PC-3 (cell line): ENCODE data around the gene UVSSA. TPM values are rescaled to one million over a fixed set of nuclear protein-coding genes. Genes with fewer than 3 reads are reported as not detected.

Experiments
- ATAC-seq: fragments of 200-7000 bp; cut with Tn5 transposase; 2 replicates; pipeline ENCODE4 v1.9.1; 2020; ENCODE audit warnings: mild to moderate bottlenecking, moderate library complexity
- BruUV-seq: library from RNA; stranded (reverse); fragments of 400-500 nt; replicated peaks from 2 replicates; lab custom pipeline; 2021; lab: Mats Ljungman, UMichigan
- CTCF ChIA-PET: fragments of 300-600 bp; sonication (Branson Sonifier 250); formaldehyde crosslinking; loops from one replicate; lab custom pipeline; 2022; ENCODE audit warnings: antibody characterized with exemption; lab: Charles Lee
- POLR2A ChIA-PET: fragments of 300-600 bp; sonication (Branson Sonifier 250); formaldehyde crosslinking; loops from one replicate; lab custom pipeline; 2022; ENCODE audit warnings: antibody characterized with exemption; ENCODE audit not compliant: unreplicated experiment; lab: Charles Lee
- DNase-seq: peaks from one replicate; pipeline ENCODE4 v3.0.0-alpha.2; 2015
- H2AFZ ChIP-seq: fragments of 300-600 bp; sonication (generic); 2 replicates; pipeline ENCODE4 v1.6.0; 2016; ENCODE audit warnings: antibody characterized with exemption, low read length
- H3F3A ChIP-seq: fragments of 300-600 bp; sonication (generic); one replicate; pipeline ENCODE4 v1.6.0; 2017; ENCODE audit warnings: antibody characterized with exemption, low read length, control low read depth, mild to moderate bottlenecking; ENCODE audit not compliant: unreplicated experiment
- H3K27ac ChIP-seq: fragments of 300-600 bp; sonication (generic); 2 replicates; pipeline ENCODE4 v1.5.1; 2016; ENCODE audit warnings: mild to moderate bottlenecking, low read length
- H3K27me3 ChIP-seq: fragments of 300-600 bp; sonication (generic); 2 replicates; pipeline ENCODE4 v1.6.1; 2016; ENCODE audit warnings: low read length, mixed read lengths
- H3K36me3 ChIP-seq: fragments of 300-600 bp; sonication (generic); 2 replicates; pipeline ENCODE4 v1.6.1; 2016; ENCODE audit warnings: low read depth, mixed run types, low read length, mixed read lengths
- H3K4me1 ChIP-seq: fragments of 300-600 bp; sonication (generic); 2 replicates; pipeline ENCODE4 v1.5.1; 2016; ENCODE audit warnings: low read length; ENCODE audit not compliant: insufficient read depth
- H3K4me2 ChIP-seq: fragments of 300-600 bp; sonication (generic); 2 replicates; pipeline ENCODE4 v1.6.0; 2016; ENCODE audit warnings: low read length
- H3K4me3 ChIP-seq: fragments of 300-600 bp; sonication (generic); 2 replicates; pipeline ENCODE4 v1.5.1; 2016; ENCODE audit warnings: mild to moderate bottlenecking, low read length, mixed read lengths
- H3K79me2 ChIP-seq: fragments of 300-600 bp; sonication (generic); 2 replicates; pipeline ENCODE4 v1.6.1; 2017; ENCODE audit warnings: low read length, mixed read lengths
- H3K9ac ChIP-seq: fragments of 300-600 bp; sonication (generic); 2 replicates; pipeline ENCODE4 v1.6.0; 2016; ENCODE audit warnings: mild to moderate bottlenecking, low read length
- H3K9me2 ChIP-seq: fragments of 300-600 bp; sonication (generic); replicated peaks from 2 replicates; pipeline ENCODE4 v1.6.1; 2016; ENCODE audit warnings: mixed run types, low read length, mixed read lengths
- H3K9me3 ChIP-seq: fragments of 300-600 bp; sonication (generic); 2 replicates; pipeline ENCODE4 v1.6.1; 2016; ENCODE audit warnings: low read length, mixed read lengths
- H4K20me1 ChIP-seq: fragments of 300-600 bp; sonication (generic); 2 replicates; pipeline ENCODE4 v1.6.1; 2016; ENCODE audit warnings: low read length, mixed read lengths
- EZH2 ChIP-seq: fragments of 300-600 bp; sonication (generic); IDR thresholded peaks from one replicate; pipeline ENCODE4 v1.6.1; 2017; ENCODE audit warnings: antibody characterized with exemption, mild to moderate bottlenecking, low read length; ENCODE audit not compliant: unreplicated experiment
- EZH2phosphoT487 ChIP-seq: fragments of 300-600 bp; sonication (generic); IDR thresholded peaks from 2 replicates; pipeline ENCODE4 v1.6.1; 2018; ENCODE audit warnings: mild to moderate bottlenecking, antibody characterized with exemption, low read length, borderline replicate concordance
- intact Hi-C: fragments of 100-400 bp; cut with micrococcal nuclease; formaldehyde crosslinking; loops from 2 replicates; pipeline ENCODE4 v1.9.0; 2023
- total RNA-seq: library from RNA; depleted of rRNA; stranded (reverse); fragments of >200 nt; gene quantifications from 2 replicates; pipeline ENCODE4 v1.2.3, GENCODE V29; 2014
- TF ChIP-seq, protein P1 (sequence below): fragments of 300-600 bp; sonication (generic); conservative IDR thresholded peaks from 2 replicates; pipeline ENCODE4 v1.5.1; 2017; ENCODE audit warnings: antibody characterized with exemption, low read depth, mild to moderate bottlenecking, low read length

UVSSA gene
- total RNA-seq, 1 experiment from 2014 or later, result 6.2 TPM

DNA sequence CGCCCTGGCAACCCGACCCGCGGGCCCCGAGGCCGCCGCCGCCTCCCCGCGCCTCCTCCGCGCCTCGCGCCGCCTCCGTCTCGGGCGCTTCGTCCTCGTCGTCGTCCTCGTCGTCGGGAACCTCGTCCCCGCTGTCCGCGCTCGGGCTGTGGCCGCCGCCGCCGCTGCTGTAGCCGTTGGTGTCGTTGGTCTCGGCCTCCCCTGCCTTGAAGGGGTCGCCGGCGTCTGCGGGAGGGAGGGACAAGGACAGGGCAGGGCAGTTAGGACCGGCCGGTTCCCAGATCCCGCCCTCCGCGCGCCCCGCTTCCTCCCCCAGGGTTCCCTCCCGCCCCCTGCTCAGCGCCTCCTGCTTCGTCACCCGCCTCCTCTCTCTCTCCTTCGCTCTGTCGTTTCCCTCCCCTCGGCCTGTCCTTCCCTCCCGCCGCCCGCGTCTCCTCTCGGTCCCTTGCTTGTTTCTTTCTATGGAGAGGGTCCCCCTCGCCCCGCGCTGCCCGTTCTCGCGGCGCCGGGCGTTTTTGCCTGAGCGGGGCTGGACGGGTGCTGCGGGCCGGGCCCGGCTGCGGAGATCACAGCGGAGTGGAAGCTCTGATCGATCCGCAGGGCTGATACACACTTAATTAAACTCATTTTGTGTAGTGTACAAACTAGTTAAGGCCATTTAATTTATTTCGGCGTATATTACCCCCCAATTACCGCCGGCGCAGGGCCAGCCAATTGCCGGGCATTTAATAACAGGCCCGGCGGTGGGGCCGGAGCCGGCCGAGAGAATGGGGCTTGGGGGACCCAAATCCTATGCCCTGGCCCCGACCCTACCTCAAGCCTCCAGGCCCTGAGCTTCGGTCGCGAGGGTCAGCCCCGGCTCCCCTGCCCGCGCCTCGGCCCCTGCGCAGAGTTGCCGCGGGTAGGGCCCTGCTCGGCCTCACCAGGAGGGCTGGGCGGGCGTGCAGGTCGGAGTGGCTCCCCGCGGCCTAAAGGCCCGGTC, 56.9 kb downstream of the UVSSA start:
- Histone ChIP-seq H3K9me2 (no peaks in the 10 kb centered on the region), H3K79me2 (no peaks in the 10 kb centered on the region), H3F3A (no peaks in the 10 kb centered on the region), H3K4me1 (no peaks in the 10 kb centered on the region), H3K36me3 (no peaks in the 10 kb centered on the region), H2AFZ (no peak overlapping the region), H3K9ac (no peak overlapping the region), H4K20me1 (no peaks in the 10 kb centered on the region), H3K9me3 (no peaks in the 10 kb centered on the region), H3K27me3 (peaks cover 14% of the 10 kb centered on the region), H3K4me3 (no peak overlapping the region), H3K27ac (no peak overlapping the region), H3K4me2 (no peak overlapping the region)
- DNase-seq (no peak), ATAC-seq (no peak)
- ChIA-PET CTCF (no interaction called here), POLR2A (no interaction called here)
- TF ChIP-seq, protein P1, sequence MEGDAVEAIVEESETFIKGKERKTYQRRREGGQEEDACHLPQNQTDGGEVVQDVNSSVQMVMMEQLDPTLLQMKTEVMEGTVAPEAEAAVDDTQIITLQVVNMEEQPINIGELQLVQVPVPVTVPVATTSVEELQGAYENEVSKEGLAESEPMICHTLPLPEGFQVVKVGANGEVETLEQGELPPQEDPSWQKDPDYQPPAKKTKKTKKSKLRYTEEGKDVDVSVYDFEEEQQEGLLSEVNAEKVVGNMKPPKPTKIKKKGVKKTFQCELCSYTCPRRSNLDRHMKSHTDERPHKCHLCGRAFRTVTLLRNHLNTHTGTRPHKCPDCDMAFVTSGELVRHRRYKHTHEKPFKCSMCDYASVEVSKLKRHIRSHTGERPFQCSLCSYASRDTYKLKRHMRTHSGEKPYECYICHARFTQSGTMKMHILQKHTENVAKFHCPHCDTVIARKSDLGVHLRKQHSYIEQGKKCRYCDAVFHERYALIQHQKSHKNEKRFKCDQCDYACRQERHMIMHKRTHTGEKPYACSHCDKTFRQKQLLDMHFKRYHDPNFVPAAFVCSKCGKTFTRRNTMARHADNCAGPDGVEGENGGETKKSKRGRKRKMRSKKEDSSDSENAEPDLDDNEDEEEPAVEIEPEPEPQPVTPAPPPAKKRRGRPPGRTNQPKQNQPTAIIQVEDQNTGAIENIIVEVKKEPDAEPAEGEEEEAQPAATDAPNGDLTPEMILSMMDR, result no peak
- TF ChIP-seq EZH2phosphoT487 (no peak), EZH2 (no peak)
- BruUV-seq, result no TSS peak
- intact Hi-C loops, result no loop called here

- ChIA-PET POLR2A (no interaction called here), CTCF (no interaction called here)
- H3K27me3 ChIP-seq, result peaks cover 14% of the 10 kb centered on the region
- H3K4me3 ChIP-seq, result no peak overlapping the region
- no peak overlapping the region for H2AFZ ChIP-seq
- no peak overlapping the region for H3K4me2 ChIP-seq
- H3K79me2 ChIP-seq, result no peaks in the 10 kb centered on the region
- no peak for DNase-seq
- ATAC-seq, result no peak
- H3K4me1 ChIP-seq, result no peaks in the 10 kb centered on the region
- no TSS peak for BruUV-seq
- intact Hi-C loops, result no loop called here
- H4K20me1 ChIP-seq, result no peaks in the 10 kb centered on the region
- no peaks in the 10 kb centered on the region for H3F3A ChIP-seq
- H3K36me3 ChIP-seq, result no peaks in the 10 kb centered on the region
- no peaks in the 10 kb centered on the region for H3K9me2 ChIP-seq
- no peaks in the 10 kb centered on the region for H3K9me3 ChIP-seq
- TF ChIP-seq, protein P1, result no peak
- TF ChIP-seq EZH2 (no peak), EZH2phosphoT487 (no peak)
- H3K9ac ChIP-seq, result no peak overlapping the region
- H3K27ac ChIP-seq, result no peak overlapping the region
Measured at GRCh38 chr4:1404573-1405253, 57.7 kb downstream of the UVSSA start.
